Panc1 (cell line): Measurements from ENCODE around the gene TRMT11. TPM values are rescaled to one million over a fixed set of nuclear protein-coding genes. Genes with fewer than 3 reads are reported as not detected.

ENCODE experiments used
- ATAC-seq: fragments of 200-7000 bp; cut with Tn5 transposase; 2 replicates; pipeline ENCODE4 v1.9.1; 2020; ENCODE audit warnings: mild to moderate bottlenecking, moderate library complexity
- BruUV-seq: library from RNA; stranded (reverse); fragments of 400-500 nt; replicated peaks from 2 replicates; lab custom pipeline; 2021; lab: Mats Ljungman, UMichigan
- CTCF ChIA-PET: fragments of 300-600 bp; sonication (Branson Sonifier 250); formaldehyde crosslinking; loops from one replicate; lab custom pipeline; 2022; ENCODE audit warnings: antibody characterized with exemption; lab: Charles Lee
- POLR2A ChIA-PET: fragments of 300-600 bp; sonication (Branson Sonifier 250); formaldehyde crosslinking; loops from one replicate; lab custom pipeline; 2022; ENCODE audit warnings: antibody characterized with exemption; lab: Charles Lee
- DNase-seq: peaks from one replicate; pipeline ENCODE4 v3.0.0-alpha.2; 2010; ENCODE audit warnings: low read depth, low spot score
- H3K27ac ChIP-seq: 2 replicates; pipeline ENCODE4 v1.5.1; 2011; ENCODE audit warnings: mild to moderate bottlenecking, low read length, inconsistent platforms
- H3K27me3 ChIP-seq: fragments of 200-500 bp; sonication (Bioruptor generic); 2 replicates; pipeline ENCODE4 v1.6.0; 2014; ENCODE audit warnings: low read length, inconsistent platforms; ENCODE audit not compliant: control insufficient read depth, insufficient read depth
- H3K36me3 ChIP-seq: fragments of 200-500 bp; sonication (Bioruptor generic); 2 replicates; pipeline ENCODE4 v1.5.1; 2014; ENCODE audit warnings: inconsistent platforms, mild to moderate bottlenecking, low read length, moderate library complexity; ENCODE audit not compliant: control insufficient read depth, insufficient read depth
- H3K4me1 ChIP-seq: 2 replicates; pipeline ENCODE4 v1.5.1; 2011; ENCODE audit warnings: inconsistent platforms, mild to moderate bottlenecking, low read length, moderate library complexity; ENCODE audit not compliant: control insufficient read depth, insufficient read depth
- H3K4me3 ChIP-seq, 2 experiments: 2 replicates each; pipeline ENCODE4 v1.5.1; 2011 to 2012; ENCODE audit warnings: low read depth in 2 of 2, low read length in 2 of 2, mild to moderate bottlenecking in 2 of 2, inconsistent platforms in 1 of 2, moderate library complexity in 1 of 2
- H3K9me3 ChIP-seq: fragments of 200-500 bp; sonication (Bioruptor generic); 2 replicates; pipeline ENCODE4 v1.5.1; 2014; ENCODE audit warnings: low read depth, mild to moderate bottlenecking, inconsistent platforms, low read length, moderate library complexity; ENCODE audit not compliant: control insufficient read depth, insufficient read depth
- POLR2AphosphoS5 ChIP-seq: IDR thresholded peaks from 2 replicates; pipeline ENCODE4 v1.6.1; 2012; ENCODE audit warnings: mild to moderate bottlenecking, low read depth, low read length, moderate library complexity
- SIN3A ChIP-seq: IDR thresholded peaks from 2 replicates; pipeline ENCODE4 v1.6.1; 2012; ENCODE audit warnings: low read depth, mild to moderate bottlenecking, low read length, moderate library complexity, borderline replicate concordance; ENCODE audit not compliant: insufficient read depth
- TCF7L2 ChIP-seq: IDR thresholded peaks from 2 replicates; pipeline ENCODE4 v1.6.1; 2011; ENCODE audit warnings: mild to moderate bottlenecking, low read depth, low read length, inconsistent platforms
- in situ Hi-C: cut with HindIII; loops from 2 replicates; pipeline ENCODE4 v1.10.0; 2016; ENCODE audit warnings: low sequenced_read_pairs, low pct_unique_long_range_greater_than_20kb
- intact Hi-C: fragments of 100-400 bp; cut with micrococcal nuclease; formaldehyde crosslinking; loops from one replicate; pipeline ENCODE4 v1.10.0; 2022; ENCODE audit not compliant: unreplicated experiment
- total RNA-seq: library from RNA; stranded (reverse); gene quantifications from one replicate; pipeline ENCODE4 v1.2.1, GENCODE V29; 2021; ENCODE audit not compliant: unreplicated experiment
- TF ChIP-seq, protein P1 (sequence below), 2 experiments: IDR thresholded peaks; 2 replicates each; pipeline ENCODE4 v1.6.1; 2011 to 2012; ENCODE audit warnings: low read depth in 2 of 2, control low read depth in 1 of 2, low read length in 1 of 2, mild to moderate bottlenecking in 1 of 2, moderate library complexity in 1 of 2; ENCODE audit not compliant: insufficient read depth in 1 of 2
- TF ChIP-seq, protein P2 (sequence below): fragments of 450-650 bp; IDR thresholded peaks from 2 replicates; pipeline ENCODE4 v1.5.1; 2017; ENCODE audit warnings: mild to moderate bottlenecking

The TRMT11 gene
- total RNA-seq, 1 experiment from 2014 or later = 34.3 TPM

DNA sequence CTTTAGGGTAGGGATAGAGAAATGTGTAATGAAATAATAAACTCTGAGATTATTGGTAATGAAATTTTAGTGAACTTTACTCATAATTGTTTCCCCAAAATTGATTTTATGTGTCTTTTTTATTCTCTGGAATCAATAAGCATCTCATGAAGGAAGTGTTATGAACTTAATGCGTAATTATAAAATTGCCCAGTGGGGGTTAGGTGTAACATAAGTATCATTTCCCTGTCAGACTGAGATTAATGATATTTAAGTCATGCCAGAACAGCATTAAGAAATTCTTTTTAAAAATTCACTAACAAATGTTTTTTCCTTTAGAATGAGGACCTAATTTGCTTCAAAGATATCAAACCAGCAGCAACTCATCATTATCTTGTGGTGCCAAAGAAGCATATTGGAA is 19.8 kb upstream of the TRMT11 start:
- CTCF ChIA-PET = no interaction called here
- in situ Hi-C loops (no loop called here), intact Hi-C loops (no loop called here)
- BruUV-seq = no TSS peak
- Histone ChIP-seq H3K27ac (no peak overlapping the region), H3K9me3 (no peaks in the 10 kb centered on the region), H3K4me1 (no peaks in the 10 kb centered on the region), H3K36me3 (no peaks in the 10 kb centered on the region), H3K4me3 (no peak overlapping the region), H3K27me3 (no peaks in the 10 kb centered on the region)
- DNase-seq (no peak), ATAC-seq (no peak)
- POLR2A ChIA-PET = no interaction called here
- no peak for TF ChIP-seq TCF7L2
- TF ChIP-seq, protein P1, sequence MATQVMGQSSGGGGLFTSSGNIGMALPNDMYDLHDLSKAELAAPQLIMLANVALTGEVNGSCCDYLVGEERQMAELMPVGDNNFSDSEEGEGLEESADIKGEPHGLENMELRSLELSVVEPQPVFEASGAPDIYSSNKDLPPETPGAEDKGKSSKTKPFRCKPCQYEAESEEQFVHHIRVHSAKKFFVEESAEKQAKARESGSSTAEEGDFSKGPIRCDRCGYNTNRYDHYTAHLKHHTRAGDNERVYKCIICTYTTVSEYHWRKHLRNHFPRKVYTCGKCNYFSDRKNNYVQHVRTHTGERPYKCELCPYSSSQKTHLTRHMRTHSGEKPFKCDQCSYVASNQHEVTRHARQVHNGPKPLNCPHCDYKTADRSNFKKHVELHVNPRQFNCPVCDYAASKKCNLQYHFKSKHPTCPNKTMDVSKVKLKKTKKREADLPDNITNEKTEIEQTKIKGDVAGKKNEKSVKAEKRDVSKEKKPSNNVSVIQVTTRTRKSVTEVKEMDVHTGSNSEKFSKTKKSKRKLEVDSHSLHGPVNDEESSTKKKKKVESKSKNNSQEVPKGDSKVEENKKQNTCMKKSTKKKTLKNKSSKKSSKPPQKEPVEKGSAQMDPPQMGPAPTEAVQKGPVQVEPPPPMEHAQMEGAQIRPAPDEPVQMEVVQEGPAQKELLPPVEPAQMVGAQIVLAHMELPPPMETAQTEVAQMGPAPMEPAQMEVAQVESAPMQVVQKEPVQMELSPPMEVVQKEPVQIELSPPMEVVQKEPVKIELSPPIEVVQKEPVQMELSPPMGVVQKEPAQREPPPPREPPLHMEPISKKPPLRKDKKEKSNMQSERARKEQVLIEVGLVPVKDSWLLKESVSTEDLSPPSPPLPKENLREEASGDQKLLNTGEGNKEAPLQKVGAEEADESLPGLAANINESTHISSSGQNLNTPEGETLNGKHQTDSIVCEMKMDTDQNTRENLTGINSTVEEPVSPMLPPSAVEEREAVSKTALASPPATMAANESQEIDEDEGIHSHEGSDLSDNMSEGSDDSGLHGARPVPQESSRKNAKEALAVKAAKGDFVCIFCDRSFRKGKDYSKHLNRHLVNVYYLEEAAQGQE (IDR thresholded peaks at IDR 0.05; ENCODE audit: insufficient read depth in 1 of 2, low read depth in 2 of 2, low read length in 1 of 2) = no peak

GRCh38 chr6:125968493-125968892 is 17.8 kb upstream of the TRMT11 start:
- in situ Hi-C loops = no loop called here
- Histone ChIP-seq H3K27ac (no peak overlapping the region), H3K4me3 (no peak overlapping the region), H3K4me1 (no peaks in the 10 kb centered on the region), H3K9me3 (no peaks in the 10 kb centered on the region), H3K27me3 (no peaks in the 10 kb centered on the region), H3K36me3 (no peaks in the 10 kb centered on the region)
- intact Hi-C loops = no loop called here
- no TSS peak for BruUV-seq
- no peak for TF ChIP-seq TCF7L2
- TF ChIP-seq, protein P2, sequence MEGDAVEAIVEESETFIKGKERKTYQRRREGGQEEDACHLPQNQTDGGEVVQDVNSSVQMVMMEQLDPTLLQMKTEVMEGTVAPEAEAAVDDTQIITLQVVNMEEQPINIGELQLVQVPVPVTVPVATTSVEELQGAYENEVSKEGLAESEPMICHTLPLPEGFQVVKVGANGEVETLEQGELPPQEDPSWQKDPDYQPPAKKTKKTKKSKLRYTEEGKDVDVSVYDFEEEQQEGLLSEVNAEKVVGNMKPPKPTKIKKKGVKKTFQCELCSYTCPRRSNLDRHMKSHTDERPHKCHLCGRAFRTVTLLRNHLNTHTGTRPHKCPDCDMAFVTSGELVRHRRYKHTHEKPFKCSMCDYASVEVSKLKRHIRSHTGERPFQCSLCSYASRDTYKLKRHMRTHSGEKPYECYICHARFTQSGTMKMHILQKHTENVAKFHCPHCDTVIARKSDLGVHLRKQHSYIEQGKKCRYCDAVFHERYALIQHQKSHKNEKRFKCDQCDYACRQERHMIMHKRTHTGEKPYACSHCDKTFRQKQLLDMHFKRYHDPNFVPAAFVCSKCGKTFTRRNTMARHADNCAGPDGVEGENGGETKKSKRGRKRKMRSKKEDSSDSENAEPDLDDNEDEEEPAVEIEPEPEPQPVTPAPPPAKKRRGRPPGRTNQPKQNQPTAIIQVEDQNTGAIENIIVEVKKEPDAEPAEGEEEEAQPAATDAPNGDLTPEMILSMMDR = no peak
- TF ChIP-seq, protein P1 (IDR thresholded peaks at IDR 0.05; ENCODE audit: insufficient read depth in 1 of 2, low read depth in 2 of 2, low read length in 1 of 2) = no peak
- TF ChIP-seq POLR2AphosphoS5 = no peak
- TF ChIP-seq SIN3A = no peak
- ATAC-seq (no peak), DNase-seq (no peak)
- POLR2A ChIA-PET = no interaction called here
- CTCF ChIA-PET = no interaction called here
